Brain microvascular endothelial cell (primary cell): ENCODE results near the gene PRXL2C.
A peak's percentile ranks its signal among the peaks of the same experiment; 100 is the strongest.

Experiments used
- DNase-seq: peaks from one replicate; pipeline ENCODE4 v3.0.0-alpha.2; 2020
- H3K27ac ChIP-seq: fragments of 250-450 bp; sonication (Bioruptor Pico); 2 replicates; pipeline ENCODE4 v1.5.1; 2020; ENCODE audit warnings: mild to moderate bottlenecking, moderate library complexity
- H3K27me3 ChIP-seq: fragments of 250-450 bp; sonication (Bioruptor Pico); replicated peaks from 2 replicates; pipeline ENCODE4 v1.5.1; 2020; ENCODE audit warnings: mild to moderate bottlenecking
- H3K36me3 ChIP-seq: fragments of 250-450 bp; sonication (Bioruptor Pico); replicated peaks from 2 replicates; pipeline ENCODE4 v1.5.1; 2020; ENCODE audit warnings: mild to moderate bottlenecking
- H3K4me3 ChIP-seq: 2 replicates; pipeline ENCODE4 v1.5.1; 2011; ENCODE audit warnings: low read depth, mild to moderate bottlenecking, control low read depth, low read length, moderate library complexity
- CTCF ChIP-seq: IDR thresholded peaks from 2 replicates; pipeline ENCODE4 v1.5.1; 2011; ENCODE audit warnings: low read depth, mild to moderate bottlenecking, moderate library complexity, low read length, control low read depth, inconsistent platforms; ENCODE audit errors: missing control alignments
- in situ Hi-C: cut with HindIII; loops from 2 replicates; pipeline ENCODE4 v1.10.0; 2017; ENCODE audit warnings: low sequenced_read_pairs, low pct_ligation_motif_present

The PRXL2C gene

GRCh38 chr9:96620832-96621269 is 34.3 kb downstream of the PRXL2C start:
- in situ Hi-C loops: no loop called here
- Histone ChIP-seq H3K4me3 (no peak overlapping the region), H3K36me3 (no peaks in the 10 kb centered on the region), H3K27me3 (no peaks in the 10 kb centered on the region), H3K27ac (no peak overlapping the region)
- peak; percentile 36 for TF ChIP-seq CTCF
- no peak for DNase-seq

- Histone ChIP-seq H3K27ac (no peak overlapping the region), H3K27me3 (no peaks in the 10 kb centered on the region), H3K36me3 (no peaks in the 10 kb centered on the region), H3K4me3 (peak overlapping the region; percentile 57)
- no peak for DNase-seq
- in situ Hi-C loops: no loop called here
- TF ChIP-seq CTCF: no peak
Observed at GRCh38 chr9:96620181-96620514, 35.0 kb downstream of the PRXL2C start.

- H3K27me3 ChIP-seq: no peaks in the 10 kb centered on the region
- DNase-seq: peak; percentile 93
- peak within 1 kb of the TSS; percentile 64 for H3K4me3 ChIP-seq
- no peak for TF ChIP-seq CTCF
- H3K36me3 ChIP-seq: no peaks in the 10 kb centered on the region
- in situ Hi-C loops: no loop called here
- H3K27ac ChIP-seq: no peak within 1 kb of the TSS
Observed at GRCh38 chr9:96619491-96620180, 35.5 kb downstream of the PRXL2C start, which contains the start of gene CDC14B. Gene CDC14B (minus strand): TSS chr9:96619843. CDS start chr9:96619378, 465 bp downstream.

GRCh38 chr9:96619124-96619465 is 36.0 kb downstream of the PRXL2C start:
- Histone ChIP-seq H3K4me3 (peak overlapping the region; percentile 64), H3K36me3 (no peaks in the 10 kb centered on the region), H3K27me3 (no peaks in the 10 kb centered on the region), H3K27ac (no peak overlapping the region)
- TF ChIP-seq CTCF: no peak
- in situ Hi-C loops: no loop called here
- no peak for DNase-seq

- H3K27me3 ChIP-seq: no peaks in the 10 kb centered on the region
- H3K27ac ChIP-seq: peak overlapping the region; percentile 33
- DNase-seq: peak; percentile 48
- no peaks in the 10 kb centered on the region for H3K36me3 ChIP-seq
- TF ChIP-seq CTCF: no peak
- peak overlapping the region; percentile 64 for H3K4me3 ChIP-seq
- in situ Hi-C loops: no loop called here
Observed at GRCh38 chr9:96618209-96619123, 36.7 kb downstream of the PRXL2C start.
